Ovary (tissue), 9 donors: ENCODE data around the gene KIF18A. TPM values are rescaled to one million over a fixed set of nuclear protein-coding genes. Genes with fewer than 3 reads are reported as not detected.

ENCODE experiments used
- DNase-seq, 5 donors: peaks; one replicate each; pipeline ENCODE4 v3.0.0-alpha.2; 2019 to 2020
- H3K27ac ChIP-seq, 2 donors: fragments of 200-600 bp; one replicate each; pipeline versions ENCODE4 v1.5.1 to v1.8.0; 2019 to 2022
- H3K27me3 ChIP-seq: fragments of 200-600 bp; one replicate; pipeline ENCODE4 v1.8.0; 2022
- H3K36me3 ChIP-seq: fragments of 200-600 bp; sonication (generic); one replicate; pipeline ENCODE4 v1.5.1; 2019
- H3K4me1 ChIP-seq: one replicate; pipeline ENCODE4 v1.8.1; 2013; ENCODE audit warnings: mild to moderate bottlenecking, moderate library complexity; ENCODE audit not compliant: insufficient read depth
- H3K4me3 ChIP-seq: fragments of 200-600 bp; sonication (generic); one replicate; pipeline ENCODE4 v1.5.1; 2017
- H3K9me3 ChIP-seq, 2 donors: fragments of 200-600 bp in 1 of 2; sonication (generic) in 1 of 2; one replicate each; pipeline versions ENCODE4 v1.5.1 to v1.8.1; 2013 to 2019; ENCODE audit warnings: mild to moderate bottlenecking in 1 of 2, moderate library complexity in 1 of 2
- EP300 ChIP-seq: sonication (generic); formaldehyde crosslinking; IDR thresholded peaks from one replicate; pipeline ENCODE4 v1.6.1; 2017; ENCODE audit warnings: antibody characterized with exemption
- POLR2A ChIP-seq: fragments of 450-650 bp; IDR thresholded peaks from one replicate; pipeline ENCODE4 v1.6.1; 2017; ENCODE audit warnings: antibody characterized with exemption, mild to moderate bottlenecking, moderate library complexity
- WGBS, 3 donors: extraction: QIAGEN DNeasy Blood & Tissue Kit in 1 of 3; methylation state at CpG; one replicate each; pipeline versions ENCODE4 v1.1.5 to v1.1.7; 2013 to 2017; 5-methylcytosine and 5-hydroxymethylcytosine counted together
- intact Hi-C, 4 donors: fragments of 100-400 bp; cut with DNase I; formaldehyde crosslinking; loops; one replicate each; pipeline versions ENCODE4 v1.11.0 to v1.15.1; 2022 to 2023
- polyA plus RNA-seq, 2 donors: library from polyadenylated mRNA; stranded (reverse); fragments of 200-250 nt in 1 of 2; fragments of 350-450 nt in 1 of 2; fragmentation: Illumina TruSeq in 1 of 2; extraction: RNeasy Lipid Tissue Mini Kit (QIAGEN cat#74804) in 1 of 2; gene quantifications; one replicate each; pipeline ENCODE4 v1.2.3, GENCODE V29; 2013 to 2014
- total RNA-seq, 7 donors: library from RNA; depleted of rRNA in 2 of 7; stranded (reverse); fragments of >200 nt in 2 of 7; fragmentation: NEBNext Ultra II Directional in 3 of 7; extraction: Animal tissue kit (Norgen Biotek cat#: 25700) in 3 of 7; gene quantifications; one replicate each; pipeline versions ENCODE4 v1.1.0 to v1.2.4, GENCODE V29; 2016 to 2023
- TF ChIP-seq, protein P1 (sequence below), 3 donors: fragments of 450-650 bp in 2 of 3; fragments of 200-600 bp in 1 of 3; IDR thresholded peaks; one replicate each; pipeline versions ENCODE4 v1.5.1 to v1.8.0; 2016 to 2022; ENCODE audit warnings: antibody characterized with exemption in 3 of 3, mild to moderate bottlenecking in 1 of 3
- donor health status: DM: no; HTN: no; CAD: no; lungs with moderate emphysema.
- donor health status: DM: no; HTN: no; CAD: no.
- donor health status: Bipolar disorder and iron deficiency.
- donor health status: DM: yes; HTN: yes; CAD: no.
- donor health status: DM: no; HTN: no; CAD: no.
- donor health status: DM: yes; HTN: yes; CAD: no.

Gene KIF18A
- total and polyA plus RNA-seq, 9 donors = 0.28 to 0.72 (median 0.36) TPM; not detected in 1

DNA sequence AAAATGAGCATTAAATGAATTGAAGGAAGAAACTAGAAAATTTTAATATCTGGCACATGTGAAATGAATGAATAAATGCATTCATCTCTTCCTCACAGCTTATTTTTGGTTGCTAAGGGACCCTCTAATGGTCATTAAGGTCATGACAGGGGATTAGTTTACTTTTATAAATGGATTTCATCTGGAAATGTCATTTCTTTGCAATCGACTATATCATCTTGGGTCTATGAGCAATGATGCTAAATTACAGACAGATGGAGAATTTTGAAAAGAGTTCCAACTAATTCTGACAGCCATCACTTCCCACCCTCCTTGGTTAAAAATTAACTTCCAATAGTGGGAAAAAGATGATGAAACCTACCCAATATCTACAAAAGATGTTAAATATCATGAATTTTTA lies 98.0 kb downstream of the KIF18A start:
- WGBS, 3 donors = 39 to 56% (median 53%) methylated on average over 1 of the region's 1 CpG
- intact Hi-C loops = no loop called here
- H3K27ac ChIP-seq = no peak overlapping the region
- no peak overlapping the region for H3K4me3 ChIP-seq
- no peak for TF ChIP-seq EP300
- TF ChIP-seq, protein P1, sequence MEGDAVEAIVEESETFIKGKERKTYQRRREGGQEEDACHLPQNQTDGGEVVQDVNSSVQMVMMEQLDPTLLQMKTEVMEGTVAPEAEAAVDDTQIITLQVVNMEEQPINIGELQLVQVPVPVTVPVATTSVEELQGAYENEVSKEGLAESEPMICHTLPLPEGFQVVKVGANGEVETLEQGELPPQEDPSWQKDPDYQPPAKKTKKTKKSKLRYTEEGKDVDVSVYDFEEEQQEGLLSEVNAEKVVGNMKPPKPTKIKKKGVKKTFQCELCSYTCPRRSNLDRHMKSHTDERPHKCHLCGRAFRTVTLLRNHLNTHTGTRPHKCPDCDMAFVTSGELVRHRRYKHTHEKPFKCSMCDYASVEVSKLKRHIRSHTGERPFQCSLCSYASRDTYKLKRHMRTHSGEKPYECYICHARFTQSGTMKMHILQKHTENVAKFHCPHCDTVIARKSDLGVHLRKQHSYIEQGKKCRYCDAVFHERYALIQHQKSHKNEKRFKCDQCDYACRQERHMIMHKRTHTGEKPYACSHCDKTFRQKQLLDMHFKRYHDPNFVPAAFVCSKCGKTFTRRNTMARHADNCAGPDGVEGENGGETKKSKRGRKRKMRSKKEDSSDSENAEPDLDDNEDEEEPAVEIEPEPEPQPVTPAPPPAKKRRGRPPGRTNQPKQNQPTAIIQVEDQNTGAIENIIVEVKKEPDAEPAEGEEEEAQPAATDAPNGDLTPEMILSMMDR (IDR thresholded peaks at IDR 0.05) = no peak
- TF ChIP-seq POLR2A = no peak
- H3K36me3 ChIP-seq = no peaks in the 10 kb centered on the region
- H3K27me3 ChIP-seq = no peaks in the 10 kb centered on the region
- H3K9me3 ChIP-seq = no peaks in the 10 kb centered on the region
- no peaks in the 10 kb centered on the region for H3K4me1 ChIP-seq
- DNase-seq = no peak

DNA sequence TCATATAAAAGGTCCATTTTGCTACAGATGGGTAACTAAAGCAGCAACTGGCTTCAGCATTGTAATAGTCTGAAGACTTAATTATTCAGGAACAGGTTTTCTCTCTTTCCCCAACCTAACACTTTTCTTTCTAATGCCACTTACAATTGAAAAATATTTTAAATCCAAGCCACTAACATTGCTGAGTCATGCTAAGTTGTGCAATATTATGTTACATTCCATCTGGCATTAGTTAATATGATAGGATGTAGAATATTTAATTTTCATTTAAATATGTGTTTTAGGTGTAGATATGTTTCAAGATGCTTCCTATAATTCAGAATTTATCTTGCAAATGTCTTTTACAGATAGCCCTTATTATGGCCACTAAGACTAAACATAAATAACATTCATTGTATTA lies 98.6 kb downstream of the KIF18A start:
- H3K4me1 ChIP-seq = no peaks in the 10 kb centered on the region
- H3K36me3 ChIP-seq = no peaks in the 10 kb centered on the region
- H3K9me3 ChIP-seq = no peaks in the 10 kb centered on the region
- DNase-seq = no peak
- no peaks in the 10 kb centered on the region for H3K27me3 ChIP-seq
- intact Hi-C loops = no loop called here
- H3K4me3 ChIP-seq = no peak overlapping the region
- H3K27ac ChIP-seq = no peak overlapping the region
- TF ChIP-seq EP300 = no peak
- TF ChIP-seq, protein P1 (IDR thresholded peaks at IDR 0.05) = no peak
- TF ChIP-seq POLR2A = no peak

DNA sequence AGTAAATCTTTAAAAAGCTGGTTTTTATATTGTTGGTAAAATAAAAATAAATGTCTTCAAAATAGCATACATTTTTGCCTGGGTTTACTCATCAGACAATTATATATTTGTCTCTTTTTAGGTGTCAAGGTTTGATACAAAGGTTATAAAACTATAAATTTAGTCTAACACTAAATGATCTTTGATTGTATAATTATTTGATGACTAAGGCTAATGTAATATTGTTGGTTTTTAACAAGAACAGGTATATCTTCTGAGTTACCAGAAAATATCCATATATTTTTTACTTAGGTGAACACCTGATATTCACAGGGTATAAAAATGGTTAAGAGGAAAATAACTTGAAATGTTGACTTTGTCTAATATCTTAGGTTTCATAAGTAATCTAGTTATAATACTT lies 104.3 kb downstream of the KIF18A start:
- no peak for DNase-seq
- H3K27ac ChIP-seq = no peak overlapping the region
- no peak for TF ChIP-seq EP300
- TF ChIP-seq POLR2A = no peak
- TF ChIP-seq, protein P1 (IDR thresholded peaks at IDR 0.05) = no peak
- no peak overlapping the region for H3K4me3 ChIP-seq
- intact Hi-C loops = no loop called here
- no peaks in the 10 kb centered on the region for H3K27me3 ChIP-seq
- no peaks in the 10 kb centered on the region for H3K9me3 ChIP-seq
- no peaks in the 10 kb centered on the region for H3K36me3 ChIP-seq
- no peaks in the 10 kb centered on the region for H3K4me1 ChIP-seq

DNA sequence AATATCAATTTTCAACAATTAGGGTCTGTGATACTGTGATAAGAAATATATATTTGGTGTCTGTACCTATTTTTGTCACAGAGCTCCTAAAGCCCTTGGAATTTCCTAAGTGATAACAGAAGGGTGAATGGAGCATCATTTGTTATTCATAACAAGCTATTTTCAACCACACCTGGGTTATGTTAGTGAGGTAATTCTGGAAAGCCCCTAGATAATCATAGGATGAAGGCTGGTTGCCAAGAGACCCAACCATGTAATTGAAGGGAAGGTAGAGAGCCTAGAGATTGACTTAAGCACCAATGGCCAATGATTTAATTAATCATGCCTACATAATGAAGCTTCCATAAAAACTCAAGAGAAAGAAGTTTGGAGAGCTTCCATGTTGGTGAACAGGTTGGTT lies 109.4 kb downstream of the KIF18A start:
- H3K4me1 ChIP-seq = no peaks in the 10 kb centered on the region
- H3K9me3 ChIP-seq = no peaks in the 10 kb centered on the region
- DNase-seq = no peak
- no peak overlapping the region for H3K27ac ChIP-seq
- no peak overlapping the region for H3K4me3 ChIP-seq
- no peaks in the 10 kb centered on the region for H3K27me3 ChIP-seq
- intact Hi-C loops = no loop called here
- H3K36me3 ChIP-seq = no peaks in the 10 kb centered on the region
- TF ChIP-seq EP300 (no peak), POLR2A (no peak)
- TF ChIP-seq, protein P1 (IDR thresholded peaks at IDR 0.05) = no peak

DNA sequence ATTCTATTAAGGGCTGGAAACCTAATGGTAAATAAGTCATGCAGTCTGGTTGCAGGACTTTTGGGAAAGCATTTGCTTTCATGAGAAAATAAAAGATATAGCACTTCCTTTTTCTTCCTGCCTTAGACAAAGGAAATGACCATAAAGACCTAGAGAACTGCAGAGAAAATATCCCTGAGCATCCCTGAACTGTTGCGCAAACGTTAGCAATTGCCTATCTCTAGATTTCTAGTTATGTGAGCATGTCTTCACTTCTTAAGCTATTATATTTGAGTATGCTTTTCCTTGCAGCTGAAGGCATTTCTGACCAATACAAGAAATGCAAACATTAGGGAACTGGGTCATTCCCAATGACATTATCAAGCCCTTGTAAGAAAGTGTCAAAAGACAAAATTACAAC lies 110.6 kb downstream of the KIF18A start:
- Histone ChIP-seq H3K27ac (no peak overlapping the region), H3K36me3 (no peaks in the 10 kb centered on the region), H3K4me1 (no peaks in the 10 kb centered on the region), H3K4me3 (no peak overlapping the region), H3K9me3 (no peaks in the 10 kb centered on the region), H3K27me3 (no peaks in the 10 kb centered on the region)
- 85 to 92% (median 92%) methylated on average over 2 of the region's 2 CpGs for WGBS, 3 donors
- DNase-seq = no peak
- intact Hi-C loops = no loop called here
- TF ChIP-seq, protein P1 (IDR thresholded peaks at IDR 0.05) = no peak
- no peak for TF ChIP-seq EP300
